Astrocyte of the cerebellum (primary cell): ENCODE data around the gene SORL1.
"Not testable (repeated sequence)": the region's sequence is repeated elsewhere in the genome, so short reads cannot be mapped to it uniquely, and the experiment has no call there.

Experiments
- DNase-seq: peaks from one replicate; pipeline ENCODE4 v3.0.0-alpha.2; 2011; ENCODE audit warnings: low read depth
- H3K4me3 ChIP-seq: 2 replicates; pipeline ENCODE4 v1.5.1; 2011; ENCODE audit warnings: mild to moderate bottlenecking, low read depth, low read length, moderate library complexity
- CTCF ChIP-seq: IDR thresholded peaks from 2 replicates; pipeline ENCODE4 v1.5.1; 2012; ENCODE audit warnings: low read length, low read depth, moderate library complexity, mild to moderate bottlenecking; ENCODE audit errors: missing control alignments
- in situ Hi-C: cut with HindIII; loops from 2 replicates; pipeline ENCODE4 v1.10.0; 2017; ENCODE audit warnings: low sequenced_read_pairs

SORL1 gene

DNA sequence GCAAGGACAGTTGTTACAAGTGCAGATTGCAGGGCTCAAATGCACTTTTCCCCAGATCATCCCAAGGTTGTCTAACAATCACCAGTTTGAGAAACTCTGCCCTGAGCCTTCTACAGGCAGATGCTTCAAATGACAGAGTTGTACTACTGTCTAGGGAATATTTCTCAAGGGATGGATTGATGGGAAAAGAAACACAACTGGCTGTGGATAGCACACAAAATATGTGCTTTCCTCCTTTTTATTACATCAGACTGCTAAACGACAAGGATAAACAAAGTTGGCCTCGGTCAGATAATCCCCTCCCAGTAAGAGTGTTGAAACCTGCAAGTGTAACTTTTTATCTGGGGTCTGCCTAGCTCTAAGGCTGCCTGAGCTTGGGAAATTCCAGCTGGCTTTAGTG, 47.3 kb downstream of the SORL1 start:
- H3K4me3 ChIP-seq = no peak overlapping the region
- DNase-seq = no peak
- in situ Hi-C loops = no loop called here
- no peak for TF ChIP-seq CTCF

DNA sequence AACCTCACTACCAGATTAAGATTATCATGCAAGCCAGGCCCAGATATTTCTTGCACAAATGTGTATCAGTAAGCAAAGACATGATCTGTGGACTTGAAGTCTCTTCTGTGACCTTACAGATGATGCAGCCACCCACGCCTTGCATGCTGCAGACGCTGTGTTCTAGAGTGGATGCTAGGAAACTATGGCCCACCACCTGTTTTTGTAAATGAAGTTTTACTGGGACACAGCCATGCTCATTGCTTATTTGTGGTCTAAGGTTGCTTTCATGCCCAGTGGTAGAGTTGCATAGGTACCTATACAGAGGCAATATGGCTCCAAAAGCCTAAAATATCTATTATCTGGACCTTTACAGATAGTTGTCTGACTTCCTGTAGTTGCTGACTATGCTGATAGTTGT, 48.2 kb downstream of the SORL1 start:
- no peak for DNase-seq
- in situ Hi-C loops = no loop called here
- TF ChIP-seq CTCF = no peak
- H3K4me3 ChIP-seq = no peak overlapping the region

- in situ Hi-C loops = no loop called here
- TF ChIP-seq CTCF = no peak
- no peak overlapping the region for H3K4me3 ChIP-seq
- DNase-seq = no peak
Measured at GRCh38 chr11:121500717-121501116, 48.6 kb downstream of the SORL1 start.

DNA sequence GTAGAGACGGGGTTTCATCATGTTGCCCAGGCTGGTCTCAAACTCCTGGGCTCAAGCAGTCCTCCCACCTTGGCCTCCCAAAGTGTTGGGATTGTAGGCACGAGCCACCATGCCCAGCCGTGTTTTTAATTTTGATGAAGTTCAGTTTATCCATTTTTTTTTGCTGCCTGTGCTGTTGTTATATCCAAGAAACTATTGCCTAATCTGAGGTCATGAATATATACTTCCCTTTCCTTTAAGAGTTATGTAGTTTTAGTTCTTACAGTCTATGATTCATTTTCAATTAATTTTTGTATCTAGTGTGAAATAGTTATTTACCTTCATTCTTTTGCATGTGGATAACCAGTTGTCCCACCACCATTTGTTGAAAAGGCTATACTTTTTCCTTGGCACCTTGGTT, 50.9 kb downstream of the SORL1 start:
- no peak for TF ChIP-seq CTCF
- DNase-seq = no peak
- H3K4me3 ChIP-seq = no peak overlapping the region
- in situ Hi-C loops = no loop called here

GRCh38 chr11:121506237-121506636, 54.1 kb downstream of the SORL1 start:
- H3K4me3 ChIP-seq, DNase-seq, in situ Hi-C loops: not testable (repeated sequence)

DNA sequence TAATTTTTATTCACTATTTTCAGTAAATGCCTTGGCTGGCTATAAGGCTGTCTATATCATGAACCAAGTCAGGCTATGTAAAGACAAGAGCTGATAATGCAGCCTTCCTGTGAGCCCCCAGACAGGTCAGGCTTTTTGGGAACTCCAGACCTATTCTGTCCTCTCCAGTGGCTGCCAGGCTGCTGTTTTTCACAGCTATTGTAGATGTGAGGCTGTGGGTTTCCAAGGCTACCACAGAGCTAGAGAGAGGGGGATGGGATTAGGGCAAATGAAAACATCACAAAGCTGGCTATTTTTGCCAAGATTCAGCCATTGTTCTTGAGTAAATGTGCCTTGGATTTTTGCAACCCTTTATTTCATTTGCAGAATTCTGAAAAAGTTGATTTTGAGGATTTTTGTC, 56.3 kb downstream of the SORL1 start:
- in situ Hi-C loops = no loop called here
- no peak for DNase-seq
- no peak for TF ChIP-seq CTCF
- H3K4me3 ChIP-seq = no peak overlapping the region

DNA sequence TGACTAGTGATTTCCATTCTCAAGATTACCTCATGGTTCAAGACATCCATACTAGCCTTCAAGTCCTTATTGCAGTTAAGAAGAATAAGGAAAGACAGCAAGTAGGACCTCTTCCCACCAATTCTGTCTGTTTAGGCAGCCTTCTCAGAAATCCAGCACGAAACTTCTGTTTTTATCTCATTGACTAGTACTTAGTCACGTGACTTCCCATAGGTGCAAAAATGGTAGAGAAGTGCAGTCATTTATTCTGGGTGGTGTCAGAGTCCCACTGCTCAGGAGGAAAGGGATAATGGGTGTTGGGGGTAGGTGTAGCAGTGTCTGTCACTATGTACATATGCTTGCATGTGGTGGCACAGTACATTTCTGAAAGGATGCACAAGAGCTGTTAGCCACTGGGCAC, 58.3 kb downstream of the SORL1 start:
- in situ Hi-C loops = no loop called here
- no peak for DNase-seq
- no peak overlapping the region for H3K4me3 ChIP-seq
- no peak for TF ChIP-seq CTCF
